Stimulated activated CD4-positive, alpha-beta T cell treated with anti-CD3 and anti-CD28 coated beads, Interleukin-2, amount 100 ng/mL, for 48 hours (primary cell): ENCODE measurements around the gene MAP3K10.

ENCODE experiments used
- DNase-seq, 2 donors: peaks; one replicate each; pipeline ENCODE4 v3.0.0-alpha.2; 2020

The MAP3K10 gene

GRCh38 chr19:40251991-40252390 is 60.8 kb downstream of the MAP3K10 start:
- DNase-seq, result no peak

GRCh38 chr19:40252395-40252794 is 61.2 kb downstream of the MAP3K10 start:
- DNase-seq, result no peak

- DNase-seq, result no peak
These were observed 62.4 kb downstream of the MAP3K10 start for GRCh38 chr19:40253611-40254092.

GRCh38 chr19:40254714-40255418 is 63.6 kb downstream of the MAP3K10 start:
- no peak for DNase-seq

GRCh38 chr19:40255619-40256166 is 64.5 kb downstream of the MAP3K10 start:
- DNase-seq, result no peak

GRCh38 chr19:40256512-40256911 is 65.3 kb downstream of the MAP3K10 start:
- DNase-seq, result no peak

- no peak for DNase-seq
These were observed 65.9 kb downstream of the MAP3K10 start for GRCh38 chr19:40257096-40257517.

GRCh38 chr19:40261631-40262030 is 70.4 kb downstream of the MAP3K10 start:
- DNase-seq, result no peak

- no peak for DNase-seq
These were observed 71.2 kb downstream of the MAP3K10 start for GRCh38 chr19:40262422-40262821.

- DNase-seq, result no peak
These were observed 72.5 kb downstream of the MAP3K10 start for GRCh38 chr19:40263440-40264313.

- no peak for DNase-seq
These were observed 73.3 kb downstream of the MAP3K10 start for GRCh38 chr19:40264314-40265054.
